Prostate gland (tissue), 2 donors: ENCODE measurements around the gene ASCC2. TPM values are rescaled to one million over a fixed set of nuclear protein-coding genes. Genes with fewer than 3 reads are reported as not detected.

Experiments
- DNase-seq: peaks from one replicate; pipeline ENCODE4 v3.0.0-alpha.2; 2019; ENCODE audit warnings: low spot score
- H3K27ac ChIP-seq, 2 donors: fragments of 200-600 bp; sonication (generic); 2 replicates each; pipeline ENCODE4 v1.5.1; 2017 to 2019
- H3K27me3 ChIP-seq: fragments of 200-600 bp; sonication (generic); replicated peaks from 2 replicates; pipeline ENCODE4 v1.5.1; 2019; ENCODE audit not compliant: insufficient read depth
- H3K36me3 ChIP-seq, 2 donors: fragments of 200-600 bp; sonication (generic); 1 replicate in 1 of 2; 2 replicates in 1 of 2; pipeline versions ENCODE4 v1.5.1 to v1.8.1; 2017 to 2019
- H3K4me1 ChIP-seq: fragments of 200-600 bp; sonication (generic); replicated peaks from 2 replicates; pipeline ENCODE4 v1.5.1; 2019
- H3K4me3 ChIP-seq, 2 donors: fragments of 200-600 bp; sonication (generic); 2 replicates each; pipeline ENCODE4 v1.5.1; 2017 to 2019
- H3K9me3 ChIP-seq: fragments of 200-600 bp; sonication (generic); 2 replicates; pipeline ENCODE4 v1.5.1; 2017
- POLR2A ChIP-seq: fragments of 450-650 bp; IDR thresholded peaks from one replicate; pipeline ENCODE4 v1.6.1; 2016; ENCODE audit warnings: antibody characterized with exemption, mild to moderate bottlenecking
- POLR2AphosphoS5 ChIP-seq: sonication (generic); formaldehyde crosslinking; IDR thresholded peaks from one replicate; pipeline ENCODE4 v1.6.1; 2017; ENCODE audit warnings: antibody characterized with exemption
- WGBS: methylation state at CpG from one replicate; pipeline ENCODE4 v1.1.5; 2018; 5-methylcytosine and 5-hydroxymethylcytosine counted together
- intact Hi-C: fragments of 100-400 bp; cut with DNase I; formaldehyde crosslinking; loops from one replicate; pipeline ENCODE4 v1.14.2; 2022
- total RNA-seq, 2 donors: library from RNA; depleted of rRNA; stranded (reverse); fragments of >200 nt; gene quantifications; one replicate each; pipeline ENCODE4 v1.1.0, GENCODE V29; 2016
- TF ChIP-seq, protein P1 (sequence below), 4 experiments: fragments of 200-600 bp in 2 of 4; fragments of 450-650 bp in 2 of 4; sonication (generic) in 2 of 4; IDR thresholded peaks; 1 replicate in 3 of 4; 2 replicates in 1 of 4; pipeline ENCODE4 v1.5.1; 2016 to 2019; ENCODE audit warnings: antibody characterized with exemption in 4 of 4, mild to moderate bottlenecking in 2 of 4, moderate library complexity in 2 of 4

The ASCC2 gene
- total RNA-seq, 2 donors from 2014 or later: 42.5 to 82.6 TPM

DNA sequence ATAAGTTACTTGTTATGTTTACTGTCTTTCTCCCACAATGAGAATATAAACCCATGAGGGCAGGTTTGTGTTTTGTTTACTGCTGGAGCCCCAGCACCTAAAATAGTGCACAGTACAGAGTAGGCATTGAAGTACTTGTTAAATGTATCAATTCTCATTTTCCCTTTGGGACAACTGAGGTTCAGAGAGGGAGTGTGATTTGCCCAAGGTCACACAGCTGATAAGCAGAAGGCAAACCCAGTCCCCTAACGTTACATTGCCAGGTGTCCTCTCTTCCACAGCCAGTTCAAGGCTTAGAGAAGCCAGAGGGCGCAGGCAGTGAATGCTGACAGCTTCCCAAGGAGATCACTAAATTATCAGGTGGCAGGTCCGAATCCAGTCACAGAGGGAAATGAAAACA is 88.0 kb downstream of the ASCC2 start:
- no peaks in the 10 kb centered on the region for H3K4me1 ChIP-seq
- H3K36me3 ChIP-seq: no peaks in the 10 kb centered on the region
- 93% methylated on average over 3 of the region's 3 CpGs for WGBS
- H3K27ac ChIP-seq: no peak overlapping the region
- no peak for DNase-seq
- no peaks in the 10 kb centered on the region for H3K9me3 ChIP-seq
- TF ChIP-seq POLR2A (no peak), POLR2AphosphoS5 (no peak)
- TF ChIP-seq, protein P1, sequence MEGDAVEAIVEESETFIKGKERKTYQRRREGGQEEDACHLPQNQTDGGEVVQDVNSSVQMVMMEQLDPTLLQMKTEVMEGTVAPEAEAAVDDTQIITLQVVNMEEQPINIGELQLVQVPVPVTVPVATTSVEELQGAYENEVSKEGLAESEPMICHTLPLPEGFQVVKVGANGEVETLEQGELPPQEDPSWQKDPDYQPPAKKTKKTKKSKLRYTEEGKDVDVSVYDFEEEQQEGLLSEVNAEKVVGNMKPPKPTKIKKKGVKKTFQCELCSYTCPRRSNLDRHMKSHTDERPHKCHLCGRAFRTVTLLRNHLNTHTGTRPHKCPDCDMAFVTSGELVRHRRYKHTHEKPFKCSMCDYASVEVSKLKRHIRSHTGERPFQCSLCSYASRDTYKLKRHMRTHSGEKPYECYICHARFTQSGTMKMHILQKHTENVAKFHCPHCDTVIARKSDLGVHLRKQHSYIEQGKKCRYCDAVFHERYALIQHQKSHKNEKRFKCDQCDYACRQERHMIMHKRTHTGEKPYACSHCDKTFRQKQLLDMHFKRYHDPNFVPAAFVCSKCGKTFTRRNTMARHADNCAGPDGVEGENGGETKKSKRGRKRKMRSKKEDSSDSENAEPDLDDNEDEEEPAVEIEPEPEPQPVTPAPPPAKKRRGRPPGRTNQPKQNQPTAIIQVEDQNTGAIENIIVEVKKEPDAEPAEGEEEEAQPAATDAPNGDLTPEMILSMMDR (IDR thresholded peaks at IDR 0.05): no peak
- H3K27me3 ChIP-seq: no peaks in the 10 kb centered on the region
- intact Hi-C loops: no loop called here
- H3K4me3 ChIP-seq: no peak overlapping the region

DNA sequence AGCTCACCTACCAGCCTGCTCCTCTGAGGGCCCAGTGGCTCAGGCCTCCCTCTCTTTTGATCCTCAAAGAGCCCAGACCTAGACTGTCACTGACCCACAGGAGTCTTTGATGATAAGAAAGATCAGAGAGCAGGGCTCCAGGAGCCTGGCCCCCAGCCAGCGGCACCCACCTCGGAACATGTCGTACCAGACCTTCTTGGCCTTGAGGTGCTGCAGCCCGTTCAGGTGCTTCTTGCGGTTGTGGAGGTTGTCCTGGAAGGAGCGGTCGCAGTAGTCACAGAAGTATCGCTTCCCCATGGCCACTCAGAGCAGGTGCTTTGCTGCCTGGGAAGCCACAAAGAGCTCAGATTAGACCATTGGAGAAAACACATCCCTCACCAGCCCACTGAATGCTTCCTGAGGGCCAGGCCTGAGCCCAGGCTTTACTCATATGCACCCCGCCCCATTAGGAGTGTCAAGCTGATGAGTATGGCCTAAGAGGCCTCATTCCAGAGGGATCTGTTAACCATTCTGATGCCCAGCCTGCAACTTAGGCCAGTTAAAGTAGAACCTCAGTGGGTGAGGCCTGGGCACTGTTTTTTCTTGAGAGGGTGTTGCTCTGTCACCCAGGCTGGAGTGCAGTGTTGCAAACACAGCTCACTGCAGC is 89.7 kb downstream of the ASCC2 start:
- intact Hi-C loops: no loop called here
- H3K27me3 ChIP-seq: no peaks in the 10 kb centered on the region
- no peak for DNase-seq
- TF ChIP-seq POLR2A (no peak), POLR2AphosphoS5 (no peak)
- TF ChIP-seq, protein P1 (IDR thresholded peaks at IDR 0.05): no peak
- 92% methylated on average over 9 of the region's 9 CpGs for WGBS
- H3K9me3 ChIP-seq: no peaks in the 10 kb centered on the region
- H3K36me3 ChIP-seq: no peaks in the 10 kb centered on the region
- no peak overlapping the region for H3K4me3 ChIP-seq
- no peaks in the 10 kb centered on the region for H3K4me1 ChIP-seq
- H3K27ac ChIP-seq: no peak overlapping the region

DNA sequence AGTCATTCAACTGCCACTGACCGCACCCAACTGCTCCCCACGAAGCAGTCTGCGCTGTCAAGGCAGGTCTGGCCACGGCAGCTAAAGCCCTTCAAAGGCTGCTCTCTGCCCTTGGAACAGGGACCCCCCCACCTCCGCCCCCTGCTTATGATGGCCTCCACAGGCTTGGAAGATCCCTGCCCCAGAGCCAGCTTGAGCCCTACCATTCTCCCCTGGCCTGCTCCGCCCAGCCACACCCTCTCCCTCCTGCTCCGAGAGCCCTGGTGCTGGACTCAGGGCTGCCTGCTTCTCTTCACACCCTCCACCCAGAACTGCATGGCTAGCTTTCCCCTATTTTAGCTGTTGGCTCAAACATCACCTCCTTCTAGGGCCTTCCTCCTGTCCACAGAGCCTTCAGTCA is 90.2 kb downstream of the ASCC2 start:
- Histone ChIP-seq H3K27ac (no peak overlapping the region), H3K4me1 (no peaks in the 10 kb centered on the region), H3K9me3 (no peaks in the 10 kb centered on the region), H3K36me3 (no peaks in the 10 kb centered on the region), H3K27me3 (no peaks in the 10 kb centered on the region), H3K4me3 (no peak overlapping the region)
- intact Hi-C loops: no loop called here
- no peak for DNase-seq
- TF ChIP-seq POLR2A: no peak
- TF ChIP-seq, protein P1 (IDR thresholded peaks at IDR 0.05): no peak
- no peak for TF ChIP-seq POLR2AphosphoS5
- WGBS: 94% methylated on average over 7 of the region's 7 CpGs

DNA sequence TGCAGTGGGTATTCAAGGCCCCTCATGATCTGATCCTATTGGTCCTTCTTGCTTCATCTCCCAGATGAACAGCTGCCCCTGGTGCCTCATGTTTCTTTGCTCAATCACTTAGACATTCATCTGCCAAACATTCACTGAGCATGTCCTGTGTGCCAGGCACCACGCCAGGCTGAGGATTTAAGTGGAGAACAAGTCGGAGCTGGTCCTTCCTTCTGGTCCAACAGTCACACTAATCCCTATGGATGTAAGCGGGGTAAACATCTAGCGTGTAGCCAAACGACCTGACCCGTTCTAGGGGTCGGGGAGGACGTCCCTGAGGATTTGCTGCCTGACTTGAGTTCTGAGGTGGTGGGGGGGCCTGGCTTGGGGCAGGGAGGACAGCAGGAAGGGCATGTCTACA is 93.2 kb downstream of the ASCC2 start:
- 32% methylated on average over 8 of the region's 8 CpGs for WGBS
- intact Hi-C loops: no loop called here
- Histone ChIP-seq H3K36me3 (no peaks in the 10 kb centered on the region), H3K9me3 (no peaks in the 10 kb centered on the region), H3K4me3 (no peak overlapping the region), H3K27me3 (no peaks in the 10 kb centered on the region), H3K4me1 (no peaks in the 10 kb centered on the region), H3K27ac (no peak overlapping the region)
- TF ChIP-seq POLR2A: no peak
- TF ChIP-seq POLR2AphosphoS5: peak; percentile 84
- peak; percentile 89 for DNase-seq

DNA sequence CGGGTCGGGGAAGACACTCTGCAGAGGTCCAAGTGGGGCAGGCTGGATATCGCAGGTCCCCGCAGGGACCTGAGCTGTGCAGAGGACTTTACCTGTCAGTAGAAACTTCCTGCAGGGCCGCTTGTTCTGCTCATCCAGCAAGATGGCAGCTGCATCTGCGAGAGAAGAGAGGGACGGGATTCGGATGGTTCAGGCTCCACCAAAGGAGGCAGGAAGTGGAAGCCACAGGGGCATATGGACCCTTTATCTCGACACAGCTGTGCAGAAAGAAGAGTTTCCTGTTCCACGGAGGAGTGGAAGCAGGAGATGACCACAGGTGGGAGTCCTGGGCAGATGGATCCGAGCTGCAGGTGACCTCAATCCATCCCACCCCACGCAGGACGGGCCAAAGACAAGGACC is 95.7 kb downstream of the ASCC2 start:
- H3K9me3 ChIP-seq: no peaks in the 10 kb centered on the region
- H3K36me3 ChIP-seq: no peaks in the 10 kb centered on the region
- 82% methylated on average over 13 of the region's 13 CpGs for WGBS
- no peak overlapping the region for H3K27ac ChIP-seq
- no peak overlapping the region for H3K4me3 ChIP-seq
- intact Hi-C loops: no loop called here
- TF ChIP-seq POLR2AphosphoS5 (no peak), POLR2A (no peak)
- TF ChIP-seq, protein P1 (IDR thresholded peaks at IDR 0.05): no peak
- H3K27me3 ChIP-seq: no peaks in the 10 kb centered on the region
- DNase-seq: no peak
- H3K4me1 ChIP-seq: no peaks in the 10 kb centered on the region
